Measurements from ENCODE around the gene EOMES. TPM values are rescaled to one million over a fixed set of nuclear protein-coding genes. Genes with fewer than 3 reads are reported as not detected.

Gene EOMES
- total RNA-seq, 1 donor from 2014 or later: not detected

GRCh38 chr3:27685474-27685873 is 36.6 kb downstream of the EOMES start:
- no peak for TF ChIP-seq CTCF (IDR thresholded peaks at IDR 0.05; ENCODE audit: partially characterized antibody, unreplicated experiment)
- Mint-ChIP-seq H3K9me3 (ENCODE audit: unreplicated experiment) (no peaks in the 10 kb centered on the region), H3K4me1 (ENCODE audit: low read depth, unreplicated experiment) (no peaks in the 10 kb centered on the region), H3K27me3 (ENCODE audit: unreplicated experiment) (no peaks in the 10 kb centered on the region), H3K4me3 (ENCODE audit: unreplicated experiment) (no peak overlapping the region), H3K27ac (ENCODE audit: unreplicated experiment) (no peak overlapping the region), H3K36me3 (ENCODE audit: unreplicated experiment) (no peaks in the 10 kb centered on the region)
- no peak for DNase-seq

GRCh38 chr3:27684302-27684701 is 37.8 kb downstream of the EOMES start:
- H3K27ac Mint-ChIP-seq (ENCODE audit: unreplicated experiment): no peak overlapping the region
- no peak for DNase-seq
- H3K27me3 Mint-ChIP-seq (ENCODE audit: unreplicated experiment): no peaks in the 10 kb centered on the region
- TF ChIP-seq CTCF (IDR thresholded peaks at IDR 0.05; ENCODE audit: partially characterized antibody, unreplicated experiment): no peak
- H3K36me3 Mint-ChIP-seq (ENCODE audit: unreplicated experiment): no peaks in the 10 kb centered on the region
- no peaks in the 10 kb centered on the region for H3K9me3 Mint-ChIP-seq (ENCODE audit: unreplicated experiment)
- no peak overlapping the region for H3K4me3 Mint-ChIP-seq (ENCODE audit: unreplicated experiment)
- H3K4me1 Mint-ChIP-seq (ENCODE audit: low read depth, unreplicated experiment): no peaks in the 10 kb centered on the region

- TF ChIP-seq CTCF (IDR thresholded peaks at IDR 0.05; ENCODE audit: partially characterized antibody, unreplicated experiment): peak; percentile 83
- Mint-ChIP-seq H3K4me3 (ENCODE audit: unreplicated experiment) (peak overlapping the region; percentile 50), H3K27me3 (ENCODE audit: unreplicated experiment) (no peaks in the 10 kb centered on the region), H3K4me1 (ENCODE audit: low read depth, unreplicated experiment) (no peaks in the 10 kb centered on the region), H3K36me3 (ENCODE audit: unreplicated experiment) (no peaks in the 10 kb centered on the region), H3K27ac (ENCODE audit: unreplicated experiment) (no peak overlapping the region), H3K9me3 (ENCODE audit: unreplicated experiment) (no peaks in the 10 kb centered on the region)
- DNase-seq: no peak
Measured at GRCh38 chr3:27681249-27681748, 40.8 kb downstream of the EOMES start.

- H3K4me1 Mint-ChIP-seq (ENCODE audit: low read depth, unreplicated experiment): no peaks in the 10 kb centered on the region
- TF ChIP-seq CTCF (IDR thresholded peaks at IDR 0.05; ENCODE audit: partially characterized antibody, unreplicated experiment): no peak
- no peak for DNase-seq
Measured at GRCh38 chr3:27680517-27681246, 41.4 kb downstream of the EOMES start.

GRCh38 chr3:27679691-27680090 is 42.4 kb downstream of the EOMES start:
- no peak for TF ChIP-seq CTCF (IDR thresholded peaks at IDR 0.05; ENCODE audit: partially characterized antibody, unreplicated experiment)
- no peak for DNase-seq
- Mint-ChIP-seq H3K27me3 (ENCODE audit: unreplicated experiment) (no peaks in the 10 kb centered on the region), H3K27ac (ENCODE audit: unreplicated experiment) (no peak overlapping the region), H3K4me3 (ENCODE audit: unreplicated experiment) (no peak overlapping the region), H3K4me1 (ENCODE audit: low read depth, unreplicated experiment) (no peaks in the 10 kb centered on the region), H3K36me3 (ENCODE audit: unreplicated experiment) (no peaks in the 10 kb centered on the region), H3K9me3 (ENCODE audit: unreplicated experiment) (no peaks in the 10 kb centered on the region)

More at GRCh38 chr3:27680517-27681246, 41.4 kb downstream of the EOMES start:
- H3K27me3 Mint-ChIP-seq (ENCODE audit: unreplicated experiment): no peaks in the 10 kb centered on the region
- H3K36me3 Mint-ChIP-seq (ENCODE audit: unreplicated experiment): no peaks in the 10 kb centered on the region
- H3K27ac Mint-ChIP-seq (ENCODE audit: unreplicated experiment): no peak overlapping the region
- no peaks in the 10 kb centered on the region for H3K9me3 Mint-ChIP-seq (ENCODE audit: unreplicated experiment)
- H3K4me3 Mint-ChIP-seq (ENCODE audit: unreplicated experiment): no peak overlapping the region

Measured in glutamatergic neuron (in vitro differentiated cells).